Tibial nerve (tissue), 4 donors: ENCODE results near the gene TRMT44. TPM values are rescaled to one million over a fixed set of nuclear protein-coding genes. Genes with fewer than 3 reads are reported as not detected.

Experiments used
- DNase-seq, 2 donors: peaks; one replicate each; pipeline ENCODE4 v3.0.0-alpha.2; 2019; ENCODE audit warnings: low spot score in 2 of 2
- H3K27ac ChIP-seq, 4 donors: fragments of 200-600 bp; sonication (generic) in 3 of 4; one replicate each; pipeline ENCODE4 v1.5.1; 2017 to 2019; ENCODE audit warnings: mild to moderate bottlenecking in 1 of 4
- H3K27me3 ChIP-seq, 2 donors: fragments of 200-600 bp; sonication (generic) in 1 of 2; one replicate each; pipeline versions ENCODE4 v1.5.1 to v1.6.0; 2017 to 2019
- H3K36me3 ChIP-seq, 3 donors: fragments of 200-600 bp; sonication (generic); one replicate each; pipeline ENCODE4 v1.5.1; 2018 to 2019
- H3K4me1 ChIP-seq, 4 donors: fragments of 200-600 bp; sonication (generic) in 3 of 4; one replicate each; pipeline ENCODE4 v1.5.1; 2017 to 2019
- H3K4me3 ChIP-seq, 4 donors: fragments of 200-600 bp; sonication (generic) in 3 of 4; one replicate each; pipeline ENCODE4 v1.5.1; 2017 to 2019; ENCODE audit warnings: mild to moderate bottlenecking in 1 of 4, moderate library complexity in 1 of 4
- H3K9me3 ChIP-seq, 4 donors: fragments of 200-600 bp; sonication (generic) in 3 of 4; one replicate each; pipeline ENCODE4 v1.5.1; 2017 to 2019
- EP300 ChIP-seq, 2 donors: sonication (generic); formaldehyde crosslinking; IDR thresholded peaks; one replicate each; pipeline ENCODE4 v1.6.1; 2017; ENCODE audit warnings: antibody characterized with exemption in 2 of 2, mild to moderate bottlenecking in 1 of 2
- POLR2A ChIP-seq, 2 donors: fragments of 450-650 bp; IDR thresholded peaks; one replicate each; pipeline ENCODE4 v1.6.1; 2017; ENCODE audit warnings: antibody characterized with exemption in 2 of 2, mild to moderate bottlenecking in 2 of 2, moderate library complexity in 2 of 2
- WGBS, 2 donors: methylation state at CpG; one replicate each; pipeline ENCODE4 v1.1.5; 2018; 5-methylcytosine and 5-hydroxymethylcytosine counted together
- total RNA-seq, 4 donors: library from RNA; depleted of rRNA; stranded (reverse); fragments of >200 nt; gene quantifications; one replicate each; pipeline ENCODE4 v1.1.0, GENCODE V29; 2016
- TF ChIP-seq, protein P1 (sequence below), 5 experiments: fragments of 200-600 bp in 3 of 5; fragments of 450-650 bp in 2 of 5; sonication (generic) in 3 of 5; IDR thresholded peaks; one replicate each; pipeline ENCODE4 v1.5.1; 2016 to 2019; ENCODE audit warnings: antibody characterized with exemption in 5 of 5, mild to moderate bottlenecking in 3 of 5, moderate library complexity in 2 of 5

TRMT44 gene
- total RNA-seq, 4 donors from 2014 or later = 24.5 to 71.4 (median 52.9) TPM

DNA sequence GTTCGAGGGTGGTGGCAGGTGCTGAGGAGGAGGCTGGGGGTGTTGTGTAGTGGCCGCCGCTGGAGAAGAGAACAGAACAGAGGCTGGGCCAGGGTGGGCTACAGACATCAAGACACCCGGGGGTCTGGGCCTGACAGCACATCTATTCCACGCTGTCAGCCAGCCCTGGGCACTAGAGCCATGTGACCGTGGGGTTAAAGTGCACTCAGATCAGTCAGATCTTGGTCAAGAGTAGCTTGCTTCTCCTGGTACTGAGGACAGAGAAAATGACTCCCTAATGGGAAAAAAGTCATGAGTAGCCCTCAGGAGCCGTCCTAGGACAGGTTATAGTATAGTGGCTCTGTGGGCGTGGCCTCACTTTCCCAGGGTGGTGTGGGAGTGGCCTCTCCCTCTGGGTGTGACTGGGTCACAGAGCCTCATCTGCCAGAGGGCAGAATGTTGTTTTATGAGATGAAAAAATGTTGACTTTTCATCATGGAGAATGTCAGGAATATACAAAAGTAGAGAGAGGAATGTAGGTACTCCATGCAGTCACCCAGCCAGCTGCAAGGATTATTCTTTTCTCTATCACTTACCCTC, 19.4 kb downstream of the TRMT44 start:
- Histone ChIP-seq H3K36me3 (peaks cover 0 to 100% (median 4%) of the 10 kb centered on the region in 3 donors), H3K27me3 (no peaks in the 10 kb centered on the region), H3K9me3 (no peaks in the 10 kb centered on the region), H3K4me1 (no peaks in the 10 kb centered on the region), H3K4me3 (no peak overlapping the region), H3K27ac (no peak overlapping the region)
- TF ChIP-seq, protein P1, sequence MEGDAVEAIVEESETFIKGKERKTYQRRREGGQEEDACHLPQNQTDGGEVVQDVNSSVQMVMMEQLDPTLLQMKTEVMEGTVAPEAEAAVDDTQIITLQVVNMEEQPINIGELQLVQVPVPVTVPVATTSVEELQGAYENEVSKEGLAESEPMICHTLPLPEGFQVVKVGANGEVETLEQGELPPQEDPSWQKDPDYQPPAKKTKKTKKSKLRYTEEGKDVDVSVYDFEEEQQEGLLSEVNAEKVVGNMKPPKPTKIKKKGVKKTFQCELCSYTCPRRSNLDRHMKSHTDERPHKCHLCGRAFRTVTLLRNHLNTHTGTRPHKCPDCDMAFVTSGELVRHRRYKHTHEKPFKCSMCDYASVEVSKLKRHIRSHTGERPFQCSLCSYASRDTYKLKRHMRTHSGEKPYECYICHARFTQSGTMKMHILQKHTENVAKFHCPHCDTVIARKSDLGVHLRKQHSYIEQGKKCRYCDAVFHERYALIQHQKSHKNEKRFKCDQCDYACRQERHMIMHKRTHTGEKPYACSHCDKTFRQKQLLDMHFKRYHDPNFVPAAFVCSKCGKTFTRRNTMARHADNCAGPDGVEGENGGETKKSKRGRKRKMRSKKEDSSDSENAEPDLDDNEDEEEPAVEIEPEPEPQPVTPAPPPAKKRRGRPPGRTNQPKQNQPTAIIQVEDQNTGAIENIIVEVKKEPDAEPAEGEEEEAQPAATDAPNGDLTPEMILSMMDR (IDR thresholded peaks at IDR 0.05) = no peak
- TF ChIP-seq POLR2A (IDR thresholded peaks at IDR 0.05) = no peak
- no peak for TF ChIP-seq EP300 (IDR thresholded peaks at IDR 0.05)
- no peak for DNase-seq
- 88 to 91% methylated on average over 7 to 8 of the region's 8 CpGs for WGBS, 2 donors

DNA sequence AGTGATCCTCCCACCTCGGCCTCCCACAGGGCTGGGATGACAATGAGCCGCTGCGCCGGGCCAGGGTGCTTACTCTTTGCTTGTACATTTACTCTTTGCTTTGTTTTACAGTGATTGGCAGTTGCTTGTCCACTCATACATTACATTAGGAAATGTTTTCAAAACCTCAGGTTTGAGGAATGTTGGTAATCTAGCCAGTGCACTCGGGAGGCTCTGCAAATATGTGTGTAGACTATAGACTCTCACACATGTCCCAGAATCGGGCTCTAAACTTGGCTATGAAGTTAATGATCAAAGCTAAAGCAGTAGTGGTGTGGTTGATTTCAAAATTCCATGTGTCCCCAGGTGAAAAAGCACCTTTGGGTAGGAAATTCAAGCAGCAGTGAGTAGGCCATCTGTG, 20.5 kb downstream of the TRMT44 start:
- WGBS, 2 donors = 96 to 98% methylated on average over 6 of the region's 6 CpGs
- Histone ChIP-seq H3K4me1 (no peaks in the 10 kb centered on the region), H3K4me3 (no peak overlapping the region), H3K9me3 (no peaks in the 10 kb centered on the region), H3K27me3 (no peaks in the 10 kb centered on the region), H3K36me3 (peaks cover 0 to 100% (median 5%) of the 10 kb centered on the region in 3 donors), H3K27ac (no peak overlapping the region)
- no peak for DNase-seq
- TF ChIP-seq, protein P1 (IDR thresholded peaks at IDR 0.05) = no peak
- no peak for TF ChIP-seq EP300 (IDR thresholded peaks at IDR 0.05)

DNA sequence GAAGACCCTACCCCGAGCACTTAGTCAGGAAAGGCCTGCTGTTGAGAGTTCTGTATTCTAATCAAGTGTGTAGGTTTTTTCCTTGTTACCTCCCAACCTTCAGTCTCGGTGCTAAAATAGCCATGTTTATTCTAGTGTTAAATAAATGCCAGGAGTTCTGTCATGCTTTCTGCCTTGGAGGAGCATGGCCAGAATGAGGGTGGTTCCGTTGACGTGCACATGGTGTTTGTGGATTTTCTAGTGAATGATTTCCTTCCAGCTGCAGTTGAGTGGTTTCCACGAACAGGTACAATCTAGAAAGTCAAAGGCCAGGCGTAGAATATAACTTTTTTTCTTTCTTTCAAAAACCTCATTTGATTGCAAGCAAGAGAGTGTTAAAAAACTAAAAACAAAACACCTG, 21.0 kb downstream of the TRMT44 start:
- Histone ChIP-seq H3K36me3 (peaks cover 0 to 100% (median 5%) of the 10 kb centered on the region in 3 donors), H3K4me3 (no peak overlapping the region), H3K4me1 (no peaks in the 10 kb centered on the region), H3K9me3 (no peaks in the 10 kb centered on the region), H3K27ac (no peak overlapping the region), H3K27me3 (no peaks in the 10 kb centered on the region)
- no peak for DNase-seq
- no peak for TF ChIP-seq POLR2A (IDR thresholded peaks at IDR 0.05)
- TF ChIP-seq EP300 (IDR thresholded peaks at IDR 0.05) = no peak
- TF ChIP-seq, protein P1 (IDR thresholded peaks at IDR 0.05) = no peak
- 93 to 94% methylated on average over 6 of the region's 6 CpGs for WGBS, 2 donors

DNA sequence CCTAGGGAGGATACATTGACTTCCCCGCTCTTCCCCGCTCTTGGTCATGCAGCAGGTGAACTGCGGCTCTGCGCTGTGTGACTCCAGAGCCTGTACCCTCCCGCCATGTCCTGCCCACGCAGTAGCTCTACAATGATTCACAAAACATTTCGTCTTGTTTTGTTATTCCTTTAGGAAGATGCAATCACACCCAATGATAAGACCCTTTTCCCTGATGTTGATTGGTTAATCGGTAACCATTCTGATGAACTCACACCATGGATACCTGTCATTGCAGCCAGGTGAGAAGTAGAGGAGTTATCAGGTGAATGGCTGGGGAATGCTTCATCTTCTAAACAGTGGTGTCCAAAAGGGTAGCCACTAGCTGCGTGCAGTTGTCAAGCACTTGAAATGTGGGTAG, 23.2 kb downstream of the TRMT44 start:
- H3K4me3 ChIP-seq = no peak overlapping the region
- no peaks in the 10 kb centered on the region for H3K27me3 ChIP-seq
- no peaks in the 10 kb centered on the region for H3K4me1 ChIP-seq
- H3K27ac ChIP-seq = no peak overlapping the region
- H3K36me3 ChIP-seq = peaks cover 0 to 100% (median 5%) of the 10 kb centered on the region in 3 donors
- no peak for DNase-seq
- 91 to 93% methylated on average over 9 of the region's 9 CpGs for WGBS, 2 donors
- TF ChIP-seq, protein P1 (IDR thresholded peaks at IDR 0.05) = no peak
- TF ChIP-seq POLR2A (IDR thresholded peaks at IDR 0.05) (no peak), EP300 (IDR thresholded peaks at IDR 0.05) (no peak)
- H3K9me3 ChIP-seq = no peaks in the 10 kb centered on the region

DNA sequence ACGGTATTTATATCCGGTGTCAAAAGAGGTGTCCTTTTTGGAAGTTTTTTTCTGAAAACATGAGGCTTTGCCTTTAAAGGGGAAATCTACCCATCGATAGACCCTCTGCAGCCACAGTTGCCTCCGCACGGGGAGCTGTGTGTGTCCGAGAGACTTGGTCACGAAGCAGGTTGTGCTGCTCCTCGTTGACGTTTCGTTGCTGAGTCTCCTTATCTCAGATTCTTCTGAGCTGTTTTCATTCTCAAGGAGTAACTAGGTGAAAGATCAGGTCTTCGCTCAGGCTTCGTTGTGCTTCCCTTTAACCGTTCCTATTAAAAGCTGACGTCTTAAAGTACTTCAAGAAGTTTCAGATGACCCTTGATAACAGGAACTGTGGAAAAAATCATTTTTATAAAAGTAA, 23.8 kb downstream of the TRMT44 start:
- DNase-seq = no peak
- 91 to 92% methylated on average over 14 of the region's 14 CpGs for WGBS, 2 donors
- TF ChIP-seq, protein P1 (IDR thresholded peaks at IDR 0.05) = no peak
- no peak for TF ChIP-seq EP300 (IDR thresholded peaks at IDR 0.05)
- no peak for TF ChIP-seq POLR2A (IDR thresholded peaks at IDR 0.05)
- H3K4me1 ChIP-seq = no peaks in the 10 kb centered on the region
- H3K4me3 ChIP-seq = no peak overlapping the region
- no peaks in the 10 kb centered on the region for H3K9me3 ChIP-seq
- H3K27me3 ChIP-seq = no peaks in the 10 kb centered on the region
- no peak overlapping the region for H3K27ac ChIP-seq
- peaks cover 0 to 100% (median 5%) of the 10 kb centered on the region in 3 donors for H3K36me3 ChIP-seq
